H1 (cell line): ENCODE measurements around the gene DFFB. TPM values are rescaled to one million over a fixed set of nuclear protein-coding genes. Genes with fewer than 3 reads are reported as not detected.

Experiments
- POU5F1 ChIP-seq: IDR thresholded peaks from 2 replicates; pipeline ENCODE4 v1.6.1; 2011; ENCODE audit warnings: low read depth, mild to moderate bottlenecking, low read length, moderate library complexity
- RNF2 ChIP-seq: fragments of 200-900, 300-1000 bp; sonication (generic); IDR thresholded peaks from 2 replicates; pipeline ENCODE4 v1.7.1; 2016; ENCODE audit warnings: borderline replicate concordance, low read depth, mild to moderate bottlenecking, antibody characterized with exemption, low read length; ENCODE audit not compliant: poor library complexity, severe bottlenecking; ENCODE audit errors: missing control alignments
- TBP ChIP-seq: IDR thresholded peaks from 2 replicates; pipeline ENCODE4 v1.6.1; 2011; ENCODE audit warnings: low read depth, low read length, improper control_type of control experiment
- YY1 ChIP-seq: IDR thresholded peaks from 2 replicates; pipeline ENCODE4 v1.6.1; 2011; ENCODE audit warnings: low read depth, mild to moderate bottlenecking, low read length
- ZNF274 ChIP-seq: IDR thresholded peaks from 2 replicates; pipeline ENCODE4 v1.7.0; 2012; ENCODE audit warnings: low read length, borderline replicate concordance; ENCODE audit errors: extremely low read depth
- polyA plus RNA-seq, 7 experiments: library from polyadenylated mRNA; depleted of rRNA in 3 of 7; stranded (reverse) in 5 of 7; unstranded in 2 of 7; fragments of >200 nt in 5 of 7; fragments of 200-250 nt in 2 of 7; gene quantifications; 1 replicate in 5 of 7; 2 replicates in 1 of 7; 4 replicates in 1 of 7; pipeline versions ENCODE4 v1.2.1 to v1.2.3, GENCODE V29; 2011 to 2013; ENCODE audit warnings: missing spikeins in 2 of 7, mixed read lengths in 2 of 7
- total RNA-seq: library from RNA; stranded (reverse); fragmentation: NEBNext Ultra II Directional; extraction: Animal tissue kit (Norgen Biotek cat#: 25700); gene quantifications from 2 replicates; pipeline ENCODE4 v1.2.1, GENCODE V29; 2021
- TF ChIP-seq, protein P1 (sequence below), 3 experiments: IDR thresholded peaks; 1 replicate in 2 of 3; 2 replicates in 1 of 3; pipeline versions ENCODE4 v1.5.1 to v1.6.1; 2011; ENCODE audit warnings: low read length in 3 of 3, mild to moderate bottlenecking in 3 of 3, inconsistent platforms in 2 of 3, low read depth in 1 of 3, moderate library complexity in 1 of 3; ENCODE audit not compliant: insufficient read depth in 1 of 3; ENCODE audit errors: control extremely low read depth in 1 of 3
- TF ChIP-seq, protein P2 (sequence below): IDR thresholded peaks from 2 replicates; pipeline ENCODE4 v1.6.1; 2011; ENCODE audit warnings: low read length, improper control_type of control experiment
- TF ChIP-seq, protein P3 (sequence below): IDR thresholded peaks from 2 replicates; pipeline ENCODE4 v1.6.1; 2012; ENCODE audit warnings: inconsistent platforms

DFFB gene
- total and polyA plus RNA-seq, 2 of the 8 experiments (the other 6 are each of a cell fraction or from before 2014, with no cell fraction given) = 8.6 to 11.9 TPM

DNA sequence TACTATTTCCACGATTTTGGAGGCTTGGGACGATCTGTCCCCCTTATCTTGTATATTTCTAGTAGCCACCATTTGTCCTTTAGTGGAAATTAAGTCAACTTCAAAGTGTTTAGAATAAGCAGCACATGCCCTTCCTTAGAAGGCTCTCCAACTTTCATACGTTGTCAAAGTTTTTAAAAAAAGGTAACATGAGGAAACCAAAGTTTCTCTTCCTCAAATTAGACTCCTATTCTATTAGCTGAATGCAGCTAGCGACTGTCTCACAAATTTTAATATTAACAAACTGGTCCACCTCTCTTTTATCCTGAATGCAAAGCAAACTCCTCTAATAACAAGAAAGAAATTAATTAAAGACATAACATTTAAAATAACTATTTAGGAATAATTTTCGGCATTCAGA is 35.9 kb downstream of the DFFB start (continued):
- TF ChIP-seq, protein P1, sequence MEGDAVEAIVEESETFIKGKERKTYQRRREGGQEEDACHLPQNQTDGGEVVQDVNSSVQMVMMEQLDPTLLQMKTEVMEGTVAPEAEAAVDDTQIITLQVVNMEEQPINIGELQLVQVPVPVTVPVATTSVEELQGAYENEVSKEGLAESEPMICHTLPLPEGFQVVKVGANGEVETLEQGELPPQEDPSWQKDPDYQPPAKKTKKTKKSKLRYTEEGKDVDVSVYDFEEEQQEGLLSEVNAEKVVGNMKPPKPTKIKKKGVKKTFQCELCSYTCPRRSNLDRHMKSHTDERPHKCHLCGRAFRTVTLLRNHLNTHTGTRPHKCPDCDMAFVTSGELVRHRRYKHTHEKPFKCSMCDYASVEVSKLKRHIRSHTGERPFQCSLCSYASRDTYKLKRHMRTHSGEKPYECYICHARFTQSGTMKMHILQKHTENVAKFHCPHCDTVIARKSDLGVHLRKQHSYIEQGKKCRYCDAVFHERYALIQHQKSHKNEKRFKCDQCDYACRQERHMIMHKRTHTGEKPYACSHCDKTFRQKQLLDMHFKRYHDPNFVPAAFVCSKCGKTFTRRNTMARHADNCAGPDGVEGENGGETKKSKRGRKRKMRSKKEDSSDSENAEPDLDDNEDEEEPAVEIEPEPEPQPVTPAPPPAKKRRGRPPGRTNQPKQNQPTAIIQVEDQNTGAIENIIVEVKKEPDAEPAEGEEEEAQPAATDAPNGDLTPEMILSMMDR (IDR thresholded peaks at IDR 0.05; ENCODE audit: control extremely low read depth in 1 of 3, insufficient read depth in 1 of 3, low read depth in 1 of 3, low read length in 3 of 3) = no peak
- TF ChIP-seq RNF2 (no peak), TBP (no peak), POU5F1 (no peak), YY1 (no peak), ZNF274 (no peak)
- TF ChIP-seq, protein P2, sequence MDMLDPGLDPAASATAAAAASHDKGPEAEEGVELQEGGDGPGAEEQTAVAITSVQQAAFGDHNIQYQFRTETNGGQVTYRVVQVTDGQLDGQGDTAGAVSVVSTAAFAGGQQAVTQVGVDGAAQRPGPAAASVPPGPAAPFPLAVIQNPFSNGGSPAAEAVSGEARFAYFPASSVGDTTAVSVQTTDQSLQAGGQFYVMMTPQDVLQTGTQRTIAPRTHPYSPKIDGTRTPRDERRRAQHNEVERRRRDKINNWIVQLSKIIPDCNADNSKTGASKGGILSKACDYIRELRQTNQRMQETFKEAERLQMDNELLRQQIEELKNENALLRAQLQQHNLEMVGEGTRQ = no peak
- TF ChIP-seq, protein P3, sequence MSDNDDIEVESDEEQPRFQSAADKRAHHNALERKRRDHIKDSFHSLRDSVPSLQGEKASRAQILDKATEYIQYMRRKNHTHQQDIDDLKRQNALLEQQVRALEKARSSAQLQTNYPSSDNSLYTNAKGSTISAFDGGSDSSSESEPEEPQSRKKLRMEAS = no peak
